HG03432 (cell line): ENCODE data around the gene FAM200C.
"Not testable (repeated sequence)": the region's sequence is repeated elsewhere in the genome, so short reads cannot be mapped to it uniquely, and the experiment has no call there.

ENCODE experiments used
- ATAC-seq: cut with Tn5 transposase; IDR thresholded peaks from one replicate; pipeline ENCODE4 v1.9.1; 2021; ENCODE audit warnings: mild to moderate bottlenecking, moderate library complexity; ENCODE audit not compliant: unreplicated experiment

The FAM200C gene

DNA sequence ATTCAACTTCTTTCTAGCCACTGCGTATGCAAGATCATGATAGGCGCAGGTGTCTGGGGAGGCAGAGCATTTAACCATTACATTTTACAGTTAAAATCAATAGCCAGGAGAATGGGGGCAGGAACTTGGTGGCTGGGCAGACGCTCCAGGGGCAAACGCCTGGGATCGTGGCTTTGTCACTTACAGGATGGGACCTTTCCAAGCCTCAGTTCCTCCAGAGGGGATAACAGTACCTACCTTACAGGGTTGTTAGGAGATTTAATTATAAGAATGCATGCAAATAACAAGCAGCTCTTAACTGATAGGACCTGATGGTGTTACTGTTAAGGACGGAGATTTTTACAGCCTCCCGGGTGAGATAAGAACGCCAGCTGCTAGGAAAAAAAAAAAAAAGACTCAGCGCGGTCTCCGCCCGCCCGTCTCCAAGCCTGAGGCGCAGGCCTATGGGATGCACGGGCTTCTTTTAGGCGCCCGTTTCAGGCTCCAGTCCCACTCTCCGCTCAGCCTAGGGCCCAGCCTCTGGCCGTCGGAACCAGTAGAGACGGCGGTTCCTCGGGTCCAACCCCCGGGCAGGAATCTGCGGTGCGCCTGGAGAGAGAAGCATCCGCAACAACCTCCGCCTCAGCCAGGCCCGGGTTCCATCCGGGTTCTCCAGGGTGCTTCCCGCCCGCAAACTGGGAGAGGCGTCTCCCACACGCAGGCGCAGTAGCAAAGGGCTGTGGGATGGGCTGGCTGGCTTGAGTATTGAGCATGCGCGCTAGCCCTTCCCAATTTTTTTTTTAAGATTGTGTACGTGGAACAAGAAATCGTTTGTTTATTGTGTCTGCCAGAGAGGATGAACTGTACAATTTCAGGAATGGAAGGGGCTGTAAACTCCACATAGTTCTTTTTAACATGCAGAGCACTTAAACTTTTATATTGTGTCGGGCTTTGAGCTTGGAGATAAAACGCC lies at the start of gene FAM200C:
Gene FAM200C, minus strand, starts transcription at position 653 of the 952 bp plus-strand sequence. CDS start 4,564 bp downstream, outside the sequence.
- ATAC-seq, result peak; percentile 92

DNA sequence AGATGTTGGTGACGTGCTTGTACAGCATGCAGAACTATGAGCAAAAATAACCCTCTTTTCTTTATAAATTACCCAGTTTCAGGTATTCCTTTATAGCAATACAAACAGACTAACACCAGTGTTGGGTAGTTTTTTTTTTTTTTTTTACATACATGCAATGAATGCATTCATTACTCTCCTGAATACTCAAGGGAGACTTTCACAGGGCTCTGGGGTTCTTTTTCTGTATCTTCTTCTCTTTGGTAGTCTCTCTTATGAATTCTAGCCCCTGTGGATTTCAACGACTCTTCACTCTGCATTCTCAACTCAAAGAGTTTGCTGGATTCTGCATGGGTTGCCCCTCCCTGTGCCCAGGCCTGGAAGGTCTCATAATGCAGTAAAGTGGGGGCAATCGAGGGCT lies 49.6 kb upstream of the FAM200C start:
- ATAC-seq, result no peak

DNA sequence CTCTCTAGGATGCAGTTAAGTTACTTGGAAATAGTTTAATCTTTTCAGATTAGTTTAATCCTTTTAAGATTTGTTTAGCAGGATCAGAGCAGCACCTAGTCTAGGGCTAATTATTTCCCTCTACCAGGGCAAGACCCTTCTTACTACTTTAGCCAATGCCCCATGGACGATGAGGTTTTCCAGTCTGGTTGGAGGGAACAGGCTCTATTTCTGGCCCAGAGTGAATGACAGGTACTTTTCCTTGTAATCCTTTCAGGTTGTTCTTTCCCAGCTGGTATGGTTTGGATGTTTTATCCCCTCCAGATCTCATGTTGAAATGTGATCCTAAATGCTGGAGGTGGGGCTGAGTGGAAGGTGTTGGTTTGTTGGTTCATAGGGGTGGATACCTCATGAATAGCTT lies 49.0 kb upstream of the FAM200C start:
- no peak for ATAC-seq

DNA sequence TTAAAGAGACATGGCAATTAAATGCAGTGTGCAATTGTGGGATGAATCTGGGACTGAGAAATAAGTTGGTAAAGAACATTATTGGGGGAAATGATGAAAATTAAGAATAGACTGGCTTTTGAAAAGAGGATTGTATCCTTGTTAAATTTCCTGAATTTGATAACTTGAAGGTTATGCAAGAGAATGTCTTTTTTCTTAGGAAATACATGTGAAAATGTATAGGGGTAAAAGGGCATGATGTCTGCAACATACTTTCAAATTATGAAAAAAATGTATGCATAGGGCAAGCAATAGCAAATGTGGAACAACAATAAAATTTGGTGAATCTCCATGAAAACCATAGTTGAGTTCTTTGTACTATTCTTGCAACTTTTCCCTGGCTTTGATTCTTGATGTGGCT lies 45.9 kb upstream of the FAM200C start:
- no peak for ATAC-seq

DNA sequence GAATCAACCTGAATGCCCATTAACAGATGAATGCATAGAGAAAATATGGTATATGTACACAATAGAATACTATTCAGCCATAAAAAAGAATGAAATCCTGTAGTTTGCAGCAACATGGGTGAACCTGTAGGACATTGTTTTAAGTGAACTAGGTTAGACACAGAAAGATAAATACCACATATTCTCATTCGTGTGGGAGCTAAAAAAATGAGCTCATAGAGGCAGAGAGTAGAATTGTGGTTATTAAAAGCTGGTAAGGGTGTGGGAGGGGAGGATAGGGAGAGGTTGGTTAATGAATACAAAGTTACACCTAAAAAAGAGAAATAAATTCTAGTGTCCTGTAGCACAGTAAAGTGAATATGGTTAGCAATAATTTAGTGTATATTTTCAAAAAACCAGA lies 45.3 kb upstream of the FAM200C start:
- ATAC-seq, result peak; percentile 35

DNA sequence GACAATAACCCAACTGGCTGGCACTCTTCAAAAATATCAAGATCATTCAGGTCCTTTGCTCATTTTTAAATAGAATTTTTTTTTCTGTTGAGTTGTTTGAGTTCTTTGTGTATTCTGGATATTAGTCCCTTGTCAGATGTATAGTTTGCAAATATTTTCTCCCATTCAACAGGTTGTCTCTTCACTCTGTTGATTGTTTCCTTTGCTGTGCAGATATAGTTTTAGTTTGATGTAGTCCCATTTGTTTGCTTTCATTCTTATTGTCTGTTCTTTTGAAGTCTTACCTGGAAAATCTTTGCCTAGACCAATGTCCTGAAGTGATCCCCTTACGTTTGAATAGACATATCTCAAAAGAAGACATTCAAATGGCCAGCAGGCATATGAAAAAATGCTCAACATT lies 44.6 kb upstream of the FAM200C start:
- no peak for ATAC-seq

DNA sequence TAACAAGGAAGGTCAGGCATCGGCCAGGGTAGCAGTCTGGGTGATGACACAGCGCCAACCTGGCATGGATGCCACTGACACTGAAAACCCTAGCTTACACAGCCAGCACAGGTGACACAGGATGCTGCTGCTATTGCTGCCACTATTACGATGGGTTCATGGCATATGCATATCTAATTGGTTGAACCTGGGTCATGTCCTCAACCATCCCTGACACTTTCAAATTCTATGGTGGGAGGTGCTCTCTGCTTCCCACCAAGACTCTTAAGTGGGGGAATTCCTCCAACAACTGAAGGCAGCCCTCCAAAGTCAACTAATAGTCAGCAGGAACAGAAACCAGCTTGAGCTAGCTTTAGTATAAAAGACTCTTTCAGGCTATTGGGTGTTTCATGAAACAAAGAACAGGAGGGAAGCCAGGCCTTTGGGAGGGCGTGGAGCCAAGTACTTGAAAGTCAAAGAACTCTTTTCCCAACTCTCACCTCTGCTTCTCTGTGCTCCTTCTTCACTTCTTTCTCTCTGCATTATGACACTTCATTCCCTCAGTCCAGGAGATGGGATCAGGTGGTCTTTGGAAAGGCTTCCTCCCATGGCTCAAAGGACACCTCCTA lies 43.1 kb upstream of the FAM200C start:
- ATAC-seq, result peak; percentile 27

DNA sequence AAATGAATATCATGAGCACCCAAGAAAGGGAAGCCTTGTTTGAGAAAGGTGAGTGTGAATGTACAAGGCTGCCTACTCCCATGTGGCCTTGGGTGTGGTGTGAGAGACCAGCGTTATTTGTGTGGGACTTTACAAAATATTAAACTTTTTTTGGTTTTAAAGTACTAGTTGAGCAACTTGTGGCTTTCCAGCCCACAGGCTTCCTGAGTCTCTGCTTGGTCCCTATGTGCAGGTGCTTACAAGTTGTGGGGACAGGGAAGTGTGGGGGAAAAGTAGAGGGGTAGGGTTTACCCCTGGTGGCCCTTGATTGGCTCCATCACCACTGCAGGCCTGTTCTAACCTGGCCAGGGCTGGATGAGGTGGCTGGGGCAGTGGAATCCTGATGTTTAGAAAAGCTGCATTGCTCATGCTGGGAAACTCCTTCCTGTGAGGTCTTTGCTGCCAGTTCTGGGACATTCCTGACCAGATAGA lies 41.5 kb upstream of the FAM200C start:
- peak; percentile 20 for ATAC-seq

DNA sequence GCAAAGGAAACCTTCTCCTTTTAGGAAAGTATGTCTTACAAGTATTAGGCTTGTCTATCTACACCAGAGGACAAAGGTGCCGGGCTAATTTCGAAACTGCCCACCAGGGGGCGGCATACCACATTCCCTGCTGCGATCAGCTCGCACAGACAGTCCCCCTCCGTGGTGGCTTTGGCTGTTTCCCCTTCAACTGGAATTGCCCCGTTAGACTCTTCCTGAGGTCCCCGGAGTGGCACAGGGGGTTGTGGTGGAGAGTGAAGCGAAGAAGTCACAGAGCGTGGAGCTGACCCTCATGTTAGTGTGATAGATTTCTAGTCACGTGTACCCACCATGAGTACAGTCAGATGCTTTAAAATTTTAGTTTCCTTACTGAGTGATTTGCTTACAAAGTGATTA lies 39.3 kb upstream of the FAM200C start:
- ATAC-seq, result peak; percentile 59

DNA sequence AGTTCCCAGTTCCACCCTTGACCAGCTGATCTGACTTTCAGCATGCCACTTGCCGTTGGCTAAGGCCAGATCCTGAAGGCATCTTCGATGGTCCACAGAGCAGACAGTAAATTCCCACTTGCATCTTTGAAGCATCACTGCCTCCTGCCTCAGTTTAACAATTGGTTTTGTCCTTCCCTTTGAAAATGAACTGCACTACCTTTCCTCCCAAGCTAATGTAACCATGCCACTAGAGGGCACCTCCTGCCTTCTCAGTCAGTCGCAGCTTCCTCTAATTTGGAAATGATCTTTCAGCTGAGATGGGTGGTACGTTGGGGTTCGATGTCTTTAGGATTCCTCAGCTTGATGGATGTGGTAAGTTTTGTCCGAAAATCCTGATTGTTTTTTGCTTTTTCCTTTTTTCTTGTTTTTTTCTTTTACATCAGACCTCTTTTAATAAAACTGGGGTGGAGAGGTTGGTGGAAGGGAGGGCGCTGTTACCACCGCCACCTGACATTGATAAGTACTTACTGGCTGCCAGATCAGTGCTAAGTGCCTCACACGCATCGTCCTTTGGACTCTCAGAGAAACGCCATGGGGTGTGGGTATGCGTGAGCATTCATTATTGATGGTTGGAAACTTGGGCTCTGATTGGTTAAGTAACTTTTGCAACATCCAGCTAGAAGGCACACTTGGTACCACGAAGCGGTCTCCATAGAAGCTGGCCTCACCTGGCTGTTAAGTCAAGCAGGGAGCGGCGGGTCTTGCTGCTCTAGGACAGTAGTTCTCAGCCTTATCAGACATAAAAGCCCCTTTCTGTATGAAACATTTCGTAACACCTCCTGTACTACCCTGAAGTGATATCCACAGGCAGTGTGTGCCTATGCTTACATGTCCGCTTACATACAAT lies 38.7 kb upstream of the FAM200C start:
- ATAC-seq, result peak; percentile 26

DNA sequence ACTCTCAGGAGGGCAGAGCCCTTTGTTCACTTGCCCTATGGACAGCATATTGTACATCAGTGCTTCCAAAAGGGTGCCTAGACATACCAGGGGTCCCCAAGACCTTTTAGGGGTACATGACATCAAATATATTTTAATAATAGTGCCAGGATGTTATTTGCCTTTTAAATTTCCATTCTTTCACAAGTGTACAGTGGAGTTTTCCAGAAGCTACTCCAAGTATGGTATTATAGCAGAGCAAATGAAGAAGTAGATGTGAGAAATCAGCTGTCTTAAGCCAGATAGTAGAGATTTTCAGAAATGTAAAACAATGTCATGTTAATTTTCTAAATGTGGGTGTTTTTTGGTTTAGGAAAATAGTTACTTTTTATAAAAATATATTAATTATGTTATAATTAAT lies 37.4 kb upstream of the FAM200C start:
- no peak for ATAC-seq

DNA sequence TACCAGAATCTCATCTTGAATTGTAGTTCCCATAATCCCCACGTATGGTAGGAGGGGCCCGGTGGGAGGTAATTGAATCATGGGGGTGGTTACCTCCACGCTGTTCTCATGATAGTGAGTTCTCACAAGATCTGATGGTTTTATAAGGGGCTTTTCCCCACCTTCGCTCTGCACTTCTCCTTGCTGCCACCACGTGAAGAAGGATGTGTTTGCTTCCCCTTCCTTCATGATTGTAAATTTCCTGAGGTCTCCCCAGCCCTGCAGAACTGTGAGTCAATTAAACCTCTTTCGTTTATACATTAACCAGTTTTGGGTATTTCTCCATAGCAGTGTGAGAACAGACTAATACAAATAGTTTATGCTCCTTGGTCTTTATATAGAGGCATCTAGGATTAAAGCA lies 36.8 kb upstream of the FAM200C start:
- ATAC-seq, result not testable (repeated sequence)

DNA sequence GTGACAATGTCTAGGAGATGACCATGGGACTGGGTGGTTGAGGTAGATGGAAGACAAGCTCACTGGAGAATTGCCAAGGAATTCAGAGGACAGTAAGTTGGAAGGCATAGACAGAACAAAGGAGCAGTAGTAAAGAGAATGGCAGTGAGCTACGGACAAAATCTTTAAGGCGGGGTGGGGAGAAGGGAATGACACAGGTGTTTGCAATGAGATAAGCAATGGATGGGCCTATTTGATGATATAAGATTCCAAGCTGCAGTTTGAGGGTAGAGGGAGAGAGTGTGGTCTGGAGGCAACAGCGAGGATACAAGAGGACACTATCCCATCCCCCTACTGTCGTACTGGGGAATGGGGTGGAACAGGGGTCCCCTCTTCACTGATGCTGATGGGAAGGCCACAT lies 36.2 kb upstream of the FAM200C start:
- no peak for ATAC-seq

DNA sequence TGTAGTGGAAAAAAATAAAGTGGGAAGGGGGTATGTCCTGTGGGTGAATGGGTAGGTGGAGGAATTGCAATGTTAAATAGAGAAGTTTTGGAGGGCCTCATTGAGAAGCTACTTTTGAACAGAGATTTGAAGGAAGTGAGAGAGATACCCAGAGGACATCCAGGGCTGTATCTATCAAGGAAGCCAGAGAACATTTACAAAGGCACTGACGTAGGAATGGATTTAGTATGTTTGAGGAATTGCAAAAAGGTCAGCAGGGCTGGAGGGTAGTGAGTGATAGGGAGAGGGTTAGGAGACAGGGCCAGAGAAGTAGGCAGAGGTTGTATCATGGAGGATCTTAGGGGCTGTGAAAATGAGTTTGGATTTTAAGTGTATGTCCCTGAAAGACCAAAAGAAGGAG lies 35.7 kb upstream of the FAM200C start:
- ATAC-seq, result no peak

DNA sequence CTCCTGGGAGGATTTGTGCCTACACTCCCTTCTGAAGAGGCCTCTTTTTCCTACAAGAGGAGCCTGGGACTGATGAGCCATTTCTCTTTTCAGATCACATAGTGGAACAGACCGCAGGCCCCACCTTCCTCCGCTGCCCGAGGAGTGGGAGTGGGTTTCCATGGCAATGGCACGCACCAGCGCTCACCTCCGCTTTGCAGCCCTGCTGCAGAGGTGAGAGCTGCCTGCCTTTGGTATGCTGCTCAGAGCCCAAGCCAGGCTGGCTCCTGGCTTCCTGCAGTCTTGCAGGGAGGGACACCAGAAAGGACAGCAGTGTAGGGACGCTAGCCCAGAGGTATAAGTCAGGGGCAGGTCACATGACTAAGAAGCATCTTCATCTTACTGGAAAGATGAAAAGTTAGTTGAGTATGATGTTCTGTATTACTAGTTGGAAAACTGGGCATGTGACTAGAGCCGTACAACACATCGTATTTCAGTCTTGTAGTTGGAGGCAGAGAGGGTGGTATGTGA lies 34.2 kb upstream of the FAM200C start:
- ATAC-seq, result peak; percentile 87

DNA sequence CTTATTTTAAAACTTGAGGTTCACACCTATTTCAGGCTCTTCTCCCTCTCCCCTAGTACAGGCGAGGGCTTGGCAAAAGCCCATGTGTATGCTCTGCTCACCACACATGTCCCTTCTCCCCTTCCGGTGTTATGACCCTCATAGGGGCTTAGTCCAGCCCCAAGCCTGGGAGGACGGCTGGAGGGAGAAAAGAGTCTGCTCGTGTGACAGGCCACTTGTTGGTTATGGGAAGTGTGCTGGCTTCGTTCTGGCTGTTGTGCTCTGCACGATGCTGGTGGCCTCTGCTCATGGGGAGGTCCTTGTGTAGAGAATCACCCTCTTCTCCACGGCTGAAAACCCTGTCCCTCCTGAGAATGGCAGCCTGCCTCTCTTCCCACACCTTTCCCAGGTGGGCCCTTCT lies 32.9 kb upstream of the FAM200C start:
- no peak for ATAC-seq

DNA sequence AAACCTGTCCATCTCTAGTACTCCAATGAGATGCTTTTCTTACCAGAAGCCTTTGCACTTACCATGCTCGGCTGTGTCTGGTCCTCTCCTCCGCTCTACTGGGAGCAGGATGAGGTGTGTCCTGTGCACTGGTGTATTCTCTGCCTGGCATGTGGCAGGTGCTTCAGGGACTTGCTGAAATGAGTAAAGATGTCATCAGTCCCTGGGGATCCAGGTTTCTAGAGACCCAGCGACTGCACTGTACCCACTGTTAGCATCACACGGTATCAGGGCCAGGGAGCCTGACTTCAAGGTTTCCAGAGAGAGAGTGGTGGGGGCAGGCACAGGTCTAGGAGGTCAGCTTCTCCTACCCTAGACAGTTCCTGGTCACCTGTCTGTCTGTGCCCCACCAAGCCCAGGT lies 32.3 kb upstream of the FAM200C start:
- ATAC-seq, result peak; percentile 32

DNA sequence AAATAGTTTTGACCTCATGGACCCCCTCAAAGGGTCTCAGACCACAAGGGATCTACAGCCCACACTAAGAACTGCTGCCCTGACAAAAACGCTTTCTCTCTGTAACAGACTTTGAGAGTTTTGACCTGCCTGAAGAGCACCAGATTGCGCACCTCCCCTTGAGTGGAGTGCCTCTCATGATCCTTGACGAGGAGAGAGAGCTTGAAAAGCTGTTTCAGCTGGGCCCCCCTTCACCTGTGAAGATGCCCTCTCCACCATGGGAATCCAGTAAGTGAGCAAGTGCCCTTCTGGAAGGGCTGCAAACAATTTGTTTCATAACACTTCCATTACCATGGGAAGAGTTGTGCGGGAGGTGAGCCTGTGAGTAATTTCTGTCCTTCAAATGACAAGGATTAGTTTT lies 27.8 kb upstream of the FAM200C start:
- ATAC-seq, result no peak

DNA sequence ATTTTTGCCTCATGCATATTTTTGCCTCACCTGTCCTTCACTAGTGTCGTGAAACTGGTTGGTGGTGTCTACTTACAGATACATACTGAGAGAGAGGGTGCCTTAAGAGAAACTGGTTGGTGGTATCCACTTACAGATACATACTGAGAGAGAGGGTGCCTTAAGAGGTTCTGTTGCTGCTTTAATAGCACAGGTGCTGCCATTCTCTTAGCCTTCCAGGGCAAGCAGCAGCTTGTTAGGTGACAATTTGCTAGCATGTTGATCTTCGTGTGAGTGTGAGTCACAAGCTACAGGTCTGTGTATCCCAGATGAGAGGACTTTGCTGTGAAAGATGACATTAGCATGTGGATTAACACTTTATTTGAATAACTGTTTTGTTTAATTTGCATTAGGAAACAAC lies 23.2 kb upstream of the FAM200C start:
- ATAC-seq, result no peak

DNA sequence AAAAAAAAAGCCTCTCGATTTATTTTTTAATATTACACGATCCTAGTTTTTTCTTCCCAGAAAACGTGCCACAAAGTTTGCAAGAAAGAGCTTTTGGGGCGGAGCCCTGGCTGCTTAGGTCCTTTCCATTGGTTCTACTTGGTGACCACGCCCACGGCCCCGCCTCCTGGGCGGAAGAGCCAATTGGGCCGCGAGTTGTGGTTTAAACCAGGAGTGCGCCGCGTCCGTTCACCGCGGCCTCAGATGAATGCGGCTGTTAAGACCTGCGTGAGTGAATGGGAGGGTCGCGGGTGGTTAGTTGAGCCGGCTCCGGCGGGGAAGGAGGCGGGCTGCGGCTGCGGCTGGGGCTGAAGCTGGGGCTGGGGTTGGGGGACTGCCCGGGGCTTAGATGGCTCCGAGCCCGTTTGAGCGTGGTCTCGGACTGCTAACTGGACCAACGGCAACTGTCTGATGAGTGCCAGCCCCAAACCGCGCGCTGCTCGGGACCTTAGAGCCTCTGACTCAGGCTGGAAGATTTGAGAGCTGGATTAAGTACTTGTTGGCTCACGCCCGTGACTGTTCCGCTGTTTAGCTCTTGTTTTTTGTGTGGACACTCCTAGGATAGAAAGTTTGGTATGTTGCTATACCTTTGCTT lies 21.9 kb upstream of the FAM200C start, which contains the start of gene PTTG1:
Gene PTTG1, plus strand, starts transcription at position 231 of the 634 bp plus-strand sequence. CDS start 458 bp downstream, outside the sequence.
- ATAC-seq, result peak; percentile 73

DNA sequence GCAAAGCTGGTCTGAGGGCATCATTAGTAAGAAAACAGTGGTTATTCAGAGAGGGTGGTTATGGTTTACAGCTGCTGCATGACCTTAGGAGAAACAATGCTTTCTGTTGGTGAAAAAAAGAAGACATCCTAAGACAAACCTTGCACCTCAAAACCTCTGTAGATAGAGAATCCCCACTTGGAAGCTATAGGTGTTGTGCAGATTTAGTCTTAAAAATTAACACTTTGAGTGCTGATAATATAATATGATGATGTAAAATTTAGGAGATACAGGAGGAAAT lies 20.4 kb upstream of the FAM200C start:
- ATAC-seq, result no peak
